ENCODE measurements around the gene RIPOR1.
"Not testable (repeated sequence)": the region's sequence is repeated elsewhere in the genome, so short reads cannot be mapped to it uniquely, and the experiment has no call there.

RIPOR1 gene

GRCh38 chr16:67528222-67528869 is at the start of gene RIPOR1:
Gene RIPOR1 (plus strand): TSS chr16:67528829. CDS start chr16:67538447, 9,618 bp downstream.
- DNase-seq (ENCODE audit: low read depth) = no peak

- peak; percentile 83 for DNase-seq (ENCODE audit: low read depth)
These were observed 47.6 kb upstream of the RIPOR1 start, which contains the start of gene ATP6V0D1 for GRCh38 chr16:67480833-67481560. Gene ATP6V0D1 (minus strand): TSS chr16:67481157. CDS start chr16:67481086, 71 bp downstream.

- DNase-seq (ENCODE audit: low read depth) = no peak
These were observed 46.9 kb upstream of the RIPOR1 start for GRCh38 chr16:67481561-67482232.

GRCh38 chr16:67482233-67482924 is 46.2 kb upstream of the RIPOR1 start:
- DNase-seq (ENCODE audit: low read depth) = no peak

GRCh38 chr16:67483150-67483549 is 45.5 kb upstream of the RIPOR1 start, which contains the start of gene AGRP:
Gene AGRP (minus strand): TSS chr16:67483547. CDS start chr16:67483398, 149 bp downstream.
- no peak for DNase-seq (ENCODE audit: low read depth)

GRCh38 chr16:67483731-67484525 is 44.7 kb upstream of the RIPOR1 start:
- no peak for DNase-seq (ENCODE audit: low read depth)

GRCh38 chr16:67486805-67487204 is 41.8 kb upstream of the RIPOR1 start:
- DNase-seq (ENCODE audit: low read depth) = no peak

GRCh38 chr16:67487561-67487960 is 41.1 kb upstream of the RIPOR1 start:
- DNase-seq (ENCODE audit: low read depth) = not testable (repeated sequence)

- no peak for DNase-seq (ENCODE audit: low read depth)
These were observed 39.1 kb upstream of the RIPOR1 start for GRCh38 chr16:67489401-67490083.

GRCh38 chr16:67490335-67491096 is 38.1 kb upstream of the RIPOR1 start:
- DNase-seq (ENCODE audit: low read depth) = no peak

- DNase-seq (ENCODE audit: low read depth) = no peak
These were observed 29.5 kb upstream of the RIPOR1 start for GRCh38 chr16:67499106-67499505.

- DNase-seq (ENCODE audit: low read depth) = no peak
These were observed 24.3 kb upstream of the RIPOR1 start for GRCh38 chr16:67504031-67505021.

- no peak for DNase-seq (ENCODE audit: low read depth)
These were observed 22.2 kb upstream of the RIPOR1 start for GRCh38 chr16:67506468-67506867.

GRCh38 chr16:67509016-67509415 is 19.6 kb upstream of the RIPOR1 start:
- no peak for DNase-seq (ENCODE audit: low read depth)

- DNase-seq (ENCODE audit: low read depth) = not testable (repeated sequence)
These were observed 14.7 kb upstream of the RIPOR1 start for GRCh38 chr16:67513892-67514291.

- DNase-seq (ENCODE audit: low read depth) = peak; percentile 31
These were observed 14.2 kb upstream of the RIPOR1 start for GRCh38 chr16:67514382-67514828.

- no peak for DNase-seq (ENCODE audit: low read depth)
These were observed 12.1 kb upstream of the RIPOR1 start for GRCh38 chr16:67516296-67517154.

GRCh38 chr16:67517155-67517445 is 11.5 kb upstream of the RIPOR1 start:
- DNase-seq (ENCODE audit: low read depth) = no peak

Measured in non-pigmented ciliary epithelial cell (primary cell).